B cell (primary cell): Measurements from ENCODE around the gene ELMOD2. TPM values are rescaled to one million over a fixed set of nuclear protein-coding genes. Genes with fewer than 3 reads are reported as not detected.

Source experiments
- ATAC-seq: fragments of 200-7000 bp; cut with Tn5 transposase; one replicate; pipeline ENCODE4 v1.10.0; 2021; ENCODE audit warnings: low read depth, mild to moderate bottlenecking, moderate number of reproducible peaks, moderate library complexity
- CTCF ChIA-PET: fragments of 350-600 bp; sonication (Branson Sonifier 250); formaldehyde crosslinking; loops from one replicate; lab custom pipeline; 2021; ENCODE audit warnings: antibody characterized with exemption, inconsistent platforms; lab: Charles Lee
- POLR2A ChIA-PET: fragments of 350-600 bp; sonication (Branson Sonifier 250); formaldehyde crosslinking; loops from one replicate; lab custom pipeline; 2021; ENCODE audit warnings: antibody characterized with exemption; lab: Charles Lee
- DNase-seq: peaks from one replicate; pipeline ENCODE4 v3.0.0; 2013
- H2AFZ ChIP-seq: 2 replicates; pipeline ENCODE4 v1.6.1; 2012; ENCODE audit warnings: mild to moderate bottlenecking, low read depth, low read length; ENCODE audit not compliant: insufficient read depth, poor library complexity, severe bottlenecking
- H3K27ac ChIP-seq, 2 donors: 1 replicate in 1 of 2; 2 replicates in 1 of 2; pipeline ENCODE4 v1.5.1; 2012 to 2013; ENCODE audit warnings: low read length in 2 of 2, mild to moderate bottlenecking in 2 of 2, moderate library complexity in 1 of 2
- H3K27me3 ChIP-seq, 4 experiments: fragments of 200-600 bp in 1 of 4; sonication (generic) in 1 of 4; replicated peaks in 1 of 4; 1 replicate in 2 of 4; 2 replicates in 2 of 4; pipeline versions ENCODE4 v1.6.1 to v1.7.0; 2013 to 2016; ENCODE audit warnings: low read length in 3 of 4, mild to moderate bottlenecking in 2 of 4, mixed read lengths in 1 of 4, moderate library complexity in 1 of 4; ENCODE audit not compliant: insufficient read depth in 4 of 4, control insufficient read depth in 3 of 4; ENCODE audit errors: control extremely low read depth in 1 of 4
- H3K36me3 ChIP-seq, 2 experiments: replicated peaks in 1 of 2; 1 replicate in 1 of 2; 2 replicates in 1 of 2; pipeline versions ENCODE4 v1.6.1 to v1.7.1; 2013; ENCODE audit warnings: low read length in 1 of 2; ENCODE audit not compliant: insufficient read depth in 2 of 2, control insufficient read depth in 1 of 2; ENCODE audit errors: control extremely low read depth in 1 of 2, extremely low read depth in 1 of 2
- H3K4me1 ChIP-seq, 2 donors: fragments of 200-600 bp in 1 of 2; sonication (generic) in 1 of 2; 1 replicate in 1 of 2; 2 replicates in 1 of 2; pipeline versions ENCODE4 v1.5.1 to v1.6.1; 2013 to 2017; ENCODE audit warnings: low read length in 2 of 2; ENCODE audit not compliant: control insufficient read depth in 2 of 2, insufficient read depth in 2 of 2
- H3K4me2 ChIP-seq: replicated peaks from 2 replicates; pipeline ENCODE3; 2012; ENCODE audit warnings: mild to moderate bottlenecking, low read depth, low read length; ENCODE audit not compliant: poor library complexity, severe bottlenecking
- H3K4me3 ChIP-seq, 5 experiments: fragments of 200-600 bp in 1 of 5; sonication (generic) in 1 of 5; 1 replicate in 3 of 5; 2 replicates in 2 of 5; pipeline versions ENCODE4 v1.5.1 to v1.7.0; 2011 to 2016; ENCODE audit warnings: low read length in 4 of 5, mild to moderate bottlenecking in 4 of 5, low read depth in 2 of 5, control low read depth in 1 of 5, moderate library complexity in 1 of 5; ENCODE audit not compliant: insufficient read depth in 1 of 5; ENCODE audit errors: control extremely low read depth in 1 of 5, extremely low read depth in 1 of 5
- H3K79me2 ChIP-seq: fragments of 200-600 bp; sonication (generic); one replicate; pipeline ENCODE4 v1.6.0; 2016; ENCODE audit warnings: low read length; ENCODE audit not compliant: control insufficient read depth, insufficient read depth
- H3K9ac ChIP-seq: fragments of 200-600 bp; sonication (generic); 2 replicates; pipeline ENCODE4 v1.6.1; 2017; ENCODE audit warnings: mild to moderate bottlenecking, low read length, moderate library complexity
- H3K9me3 ChIP-seq, 3 donors: one replicate each; pipeline versions ENCODE4 v1.6.1 to v1.7.1; 2013; ENCODE audit warnings: low read length in 2 of 3; ENCODE audit not compliant: control insufficient read depth in 2 of 3, insufficient read depth in 1 of 3; ENCODE audit errors: control extremely low read depth in 1 of 3
- H4K20me1 ChIP-seq: 2 replicates; pipeline ENCODE4 v1.6.0; 2012; ENCODE audit warnings: mild to moderate bottlenecking, low read length; ENCODE audit not compliant: insufficient read depth, control insufficient read depth, poor library complexity, severe bottlenecking
- H3K27ac Mint-ChIP-seq: one replicate; pipeline ENCODE4 v1.8.0; 2021; ENCODE audit warnings: mixed read lengths
- H3K27me3 Mint-ChIP-seq: one replicate; pipeline ENCODE4 v1.8.0; 2021; ENCODE audit warnings: mixed read lengths
- H3K4me1 Mint-ChIP-seq: one replicate; pipeline ENCODE4 v1.8.0; 2021; ENCODE audit warnings: mixed read lengths
- H3K4me3 Mint-ChIP-seq: one replicate; pipeline ENCODE4 v1.8.0; 2021; ENCODE audit warnings: mixed read lengths
- H3K9me3 Mint-ChIP-seq: one replicate; pipeline ENCODE4 v1.8.0; 2022; ENCODE audit warnings: mixed read lengths; ENCODE audit not compliant: insufficient read depth
- EZH2 ChIP-seq: IDR thresholded peaks from 2 replicates; pipeline ENCODE4 v1.6.1; 2012; ENCODE audit warnings: borderline replicate concordance, low read depth, mild to moderate bottlenecking, moderate library complexity, low read length; ENCODE audit not compliant: insufficient read depth, poor library complexity, severe bottlenecking
- WGBS: methylation state at CpG from one replicate; pipeline ENCODE4 v1.1.5; 2013; ENCODE audit warnings: missing lambda C conversion rate; ENCODE audit not compliant: insufficient coverage; 5-methylcytosine and 5-hydroxymethylcytosine counted together
- intact Hi-C: fragments of 100-400 bp; cut with micrococcal nuclease; formaldehyde crosslinking; loops from one replicate; pipeline ENCODE4 v1.10.0; 2022
- polyA plus RNA-seq: library from polyadenylated mRNA; depleted of rRNA; stranded (reverse); fragments of >200 nt; gene quantifications from 2 replicates; pipeline ENCODE4 v1.2.3, GENCODE V29; 2012
- total RNA-seq, 2 donors: library from RNA; stranded (reverse); fragments of 120-200 nt in 1 of 2; gene quantifications; 1 replicate in 1 of 2; 2 replicates in 1 of 2; pipeline versions ENCODE4 v1.2.3 to v1.2.4, GENCODE V29; 2013 to 2022
- TF ChIP-seq, protein P1 (sequence below): fragments of 200-600 bp; IDR thresholded peaks from one replicate; pipeline ENCODE4 v1.8.0; 2022; ENCODE audit warnings: antibody characterized with exemption, mild to moderate bottlenecking

Gene ELMOD2
- total and polyA plus RNA-seq, 2 donors (not counting 1 experiment from before 2014, with no cell fraction given): 2.2 to 25.3 TPM

GRCh38 chr4:140497405-140497746 lies 26.6 kb upstream of the ELMOD2 start:
- peaks cover 66% of the 10 kb centered on the region for H3K27me3 Mint-ChIP-seq
- peaks cover 11% of the 10 kb centered on the region for H3K4me1 Mint-ChIP-seq
- Histone ChIP-seq H3K36me3 (no peaks in the 10 kb centered on the region), H3K9me3 (peaks cover 0 to 7% (median 0%) of the 10 kb centered on the region in 3 donors), H3K4me1 (peaks cover 5 to 8% of the 10 kb centered on the region in 2 donors), H2AFZ (peak overlapping the region; percentile 45), H3K27me3 (peaks cover 0 to 47% (median 36%) of the 10 kb centered on the region in 4 experiments), H3K79me2 (no peaks in the 10 kb centered on the region), H3K27ac (no peak overlapping the region), H3K9ac (no peak overlapping the region), H4K20me1 (no peaks in the 10 kb centered on the region), H3K4me3 (no peak overlapping the region), H3K4me2 (peak overlapping the region; percentile 64)
- WGBS: 49% methylated on average over 4 of the region's 11 CpGs
- H3K4me3 Mint-ChIP-seq: peak overlapping the region; percentile 35
- DNase-seq (peak; percentile 5), ATAC-seq (no peak)
- H3K27ac Mint-ChIP-seq: no peak overlapping the region
- POLR2A ChIA-PET: no interaction called here
- no peaks in the 10 kb centered on the region for H3K9me3 Mint-ChIP-seq
- CTCF ChIA-PET: no interaction called here
- intact Hi-C loops: no loop called here
- TF ChIP-seq EZH2: no peak
- TF ChIP-seq, protein P1, sequence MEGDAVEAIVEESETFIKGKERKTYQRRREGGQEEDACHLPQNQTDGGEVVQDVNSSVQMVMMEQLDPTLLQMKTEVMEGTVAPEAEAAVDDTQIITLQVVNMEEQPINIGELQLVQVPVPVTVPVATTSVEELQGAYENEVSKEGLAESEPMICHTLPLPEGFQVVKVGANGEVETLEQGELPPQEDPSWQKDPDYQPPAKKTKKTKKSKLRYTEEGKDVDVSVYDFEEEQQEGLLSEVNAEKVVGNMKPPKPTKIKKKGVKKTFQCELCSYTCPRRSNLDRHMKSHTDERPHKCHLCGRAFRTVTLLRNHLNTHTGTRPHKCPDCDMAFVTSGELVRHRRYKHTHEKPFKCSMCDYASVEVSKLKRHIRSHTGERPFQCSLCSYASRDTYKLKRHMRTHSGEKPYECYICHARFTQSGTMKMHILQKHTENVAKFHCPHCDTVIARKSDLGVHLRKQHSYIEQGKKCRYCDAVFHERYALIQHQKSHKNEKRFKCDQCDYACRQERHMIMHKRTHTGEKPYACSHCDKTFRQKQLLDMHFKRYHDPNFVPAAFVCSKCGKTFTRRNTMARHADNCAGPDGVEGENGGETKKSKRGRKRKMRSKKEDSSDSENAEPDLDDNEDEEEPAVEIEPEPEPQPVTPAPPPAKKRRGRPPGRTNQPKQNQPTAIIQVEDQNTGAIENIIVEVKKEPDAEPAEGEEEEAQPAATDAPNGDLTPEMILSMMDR: no peak

DNA sequence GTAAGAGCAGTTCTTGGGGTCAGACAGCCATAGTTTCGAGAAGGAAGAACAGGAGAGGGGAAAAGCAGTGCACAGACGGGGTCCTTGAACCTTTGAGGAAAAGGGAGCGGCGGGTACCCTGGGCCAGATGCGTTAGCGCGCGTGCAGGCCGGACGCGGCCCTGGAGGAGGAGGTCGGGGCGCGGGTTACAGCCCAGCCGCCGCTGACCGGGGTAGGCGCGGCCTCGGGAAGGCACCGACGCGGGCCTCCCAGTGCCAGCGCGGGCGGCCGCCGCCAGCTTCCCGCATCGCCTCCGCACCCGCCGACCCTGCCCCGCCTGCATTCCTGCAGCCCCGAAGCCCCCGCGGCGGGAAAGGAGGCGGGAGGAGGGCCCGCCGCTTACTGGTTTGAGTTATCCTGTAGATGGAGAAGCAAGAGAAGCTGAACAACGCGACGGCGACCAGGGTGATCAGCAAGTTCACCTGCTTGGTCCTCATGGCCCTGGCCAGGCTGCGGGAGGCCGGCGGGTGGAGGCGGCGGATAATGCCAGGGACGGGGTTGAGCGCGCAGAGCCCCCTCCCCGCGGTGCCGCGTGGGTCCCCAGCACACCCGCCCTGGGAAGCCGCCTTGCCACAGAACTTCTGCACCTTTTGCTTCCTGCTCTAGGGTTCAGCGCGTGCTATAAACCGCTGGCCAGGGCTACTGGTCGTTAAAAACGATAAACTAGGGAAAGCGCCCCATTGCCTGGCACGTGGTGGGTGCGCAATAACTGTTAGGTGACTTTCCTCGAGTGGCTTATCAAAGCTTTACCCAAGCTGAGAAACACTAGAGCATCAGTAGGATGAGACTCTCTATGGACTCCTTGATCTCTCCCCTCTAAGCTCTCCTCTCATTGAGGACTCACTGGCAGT lies 26.0 kb upstream of the ELMOD2 start, which contains the start of gene MGAT4D:
Gene MGAT4D (minus strand): TSS at position 547 of the 890 bp plus-strand sequence. CDS start 71 bp downstream, at position 476.
- ChIA-PET POLR2A (no interaction called here), CTCF (interaction anchor here (1.0 kb wide), 1 partner anchor 386 kb away, joined by 4 read pairs; no protein-coding TSS in a partner anchor)
- peaks cover 0 to 48% (median 36%) of the 10 kb centered on the region in 4 experiments for H3K27me3 ChIP-seq
- H2AFZ ChIP-seq: peak within 1 kb of the TSS; percentile 45
- H3K27me3 Mint-ChIP-seq: peaks cover 67% of the 10 kb centered on the region
- TF ChIP-seq EZH2: no peak
- TF ChIP-seq, protein P1: no peak
- no peaks in the 10 kb centered on the region for H3K36me3 ChIP-seq
- H3K4me1 ChIP-seq: peaks cover 5 to 8% of the 10 kb centered on the region in 2 donors
- H3K9me3 Mint-ChIP-seq: no peaks in the 10 kb centered on the region
- intact Hi-C loops: no loop called here
- peaks cover 0 to 7% (median 0%) of the 10 kb centered on the region in 3 donors for H3K9me3 ChIP-seq
- peak; percentile 23 for DNase-seq
- H3K4me3 Mint-ChIP-seq: peak within 1 kb of the TSS; percentile 72
- no peak within 1 kb of the TSS for H3K27ac Mint-ChIP-seq
- H3K27ac ChIP-seq: no peak within 1 kb of the TSS
- H4K20me1 ChIP-seq: no peaks in the 10 kb centered on the region
- no peaks in the 10 kb centered on the region for H3K79me2 ChIP-seq
- peaks cover 11% of the 10 kb centered on the region for H3K4me1 Mint-ChIP-seq
- peak within 1 kb of the TSS; percentile 64 for H3K4me2 ChIP-seq
- 8% methylated on average over 67 of the region's 68 CpGs for WGBS
- no peak within 1 kb of the TSS for H3K9ac ChIP-seq
- peak within 1 kb of the TSS in 2 of 5 experiments; percentile 8 to 21 for H3K4me3 ChIP-seq
- ATAC-seq: no peak
